PFSK-1 (cell line): Measurements from ENCODE around the gene COX19.

Source experiments
- POLR2AphosphoS5 ChIP-seq: IDR thresholded peaks from 2 replicates; pipeline ENCODE4 v1.6.1; 2012; ENCODE audit warnings: low read depth, mild to moderate bottlenecking, control low read depth, low read length, moderate library complexity
- REST ChIP-seq, 2 experiments: IDR thresholded peaks; 2 replicates each; pipeline versions ENCODE4 v1.6.1 to v1.8.0; 2011 to 2012; ENCODE audit warnings: low read depth in 2 of 2, low read length in 2 of 2, control low read depth in 1 of 2, inconsistent platforms in 1 of 2, mild to moderate bottlenecking in 1 of 2, moderate library complexity in 1 of 2; ENCODE audit not compliant: insufficient read depth in 1 of 2

- TF ChIP-seq POLR2AphosphoS5 (no peak), REST (IDR thresholded peaks at IDR 0.05; ENCODE audit: insufficient read depth in 1 of 2, low read depth in 2 of 2, low read length in 2 of 2) (no peak)
Observed at GRCh38 chr7:926061-927030, 49.0 kb downstream of the COX19 start.
